Activated CD4-positive, alpha-beta T cell treated with anti-CD3 and anti-CD28 coated beads, Interleukin-2, amount 50 U/mL, for 16 hours (primary cell): ENCODE results near the gene LDLRAD1.
"Not testable (repeated sequence)": the region's sequence is repeated elsewhere in the genome, so short reads cannot be mapped to it uniquely, and the experiment has no call there.

Experiments used
- DNase-seq: peaks from one replicate; pipeline ENCODE4 v3.0.0-alpha.2; 2020

Gene LDLRAD1

GRCh38 chr1:54017979-54018378 is at the start of gene LDLRAD1:
LDLRAD1 (minus strand) TSS chr1:54018186; CDS start chr1:54018112, 74 bp downstream.
- no peak for DNase-seq

- DNase-seq: no peak
Measured at GRCh38 chr1:54064299-54064698, 46.3 kb upstream of the LDLRAD1 start.

GRCh38 chr1:54054438-54054749 is 36.4 kb upstream of the LDLRAD1 start:
- peak; percentile 5 for DNase-seq

DNA sequence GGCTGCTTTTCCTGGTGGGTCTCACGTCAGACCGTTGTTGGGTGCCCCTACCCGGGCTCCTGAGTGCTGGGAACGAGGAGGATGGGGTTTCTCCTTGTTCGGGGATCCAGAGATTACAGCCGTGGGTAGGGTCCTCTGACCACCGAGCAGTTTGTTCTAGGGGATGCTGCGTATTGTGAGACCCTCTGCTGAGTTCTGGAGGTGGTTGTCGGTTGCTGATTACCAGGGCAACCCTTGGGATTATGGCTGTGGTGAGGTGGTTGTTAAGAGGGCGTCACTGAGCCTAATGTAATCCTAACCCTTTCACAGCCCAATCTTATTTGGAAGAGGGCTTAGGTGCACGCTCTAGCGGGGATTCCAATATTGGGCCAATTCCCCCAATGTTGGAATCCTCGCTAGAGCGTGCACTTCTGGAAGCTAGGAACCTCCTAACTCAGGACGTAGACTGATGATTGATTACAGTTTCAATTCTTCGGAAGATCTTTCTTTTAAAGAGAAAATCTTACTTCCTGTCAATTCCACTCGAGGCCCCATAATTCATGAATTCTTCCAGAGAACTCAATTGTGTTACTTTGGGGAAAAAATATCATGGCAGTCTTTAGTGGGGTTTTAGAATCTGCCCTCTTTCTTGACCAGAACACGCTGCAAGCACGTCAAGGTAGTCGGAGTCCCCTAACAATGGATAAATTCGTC is 35.9 kb upstream of the LDLRAD1 start:
- peak; percentile 7 for DNase-seq

DNA sequence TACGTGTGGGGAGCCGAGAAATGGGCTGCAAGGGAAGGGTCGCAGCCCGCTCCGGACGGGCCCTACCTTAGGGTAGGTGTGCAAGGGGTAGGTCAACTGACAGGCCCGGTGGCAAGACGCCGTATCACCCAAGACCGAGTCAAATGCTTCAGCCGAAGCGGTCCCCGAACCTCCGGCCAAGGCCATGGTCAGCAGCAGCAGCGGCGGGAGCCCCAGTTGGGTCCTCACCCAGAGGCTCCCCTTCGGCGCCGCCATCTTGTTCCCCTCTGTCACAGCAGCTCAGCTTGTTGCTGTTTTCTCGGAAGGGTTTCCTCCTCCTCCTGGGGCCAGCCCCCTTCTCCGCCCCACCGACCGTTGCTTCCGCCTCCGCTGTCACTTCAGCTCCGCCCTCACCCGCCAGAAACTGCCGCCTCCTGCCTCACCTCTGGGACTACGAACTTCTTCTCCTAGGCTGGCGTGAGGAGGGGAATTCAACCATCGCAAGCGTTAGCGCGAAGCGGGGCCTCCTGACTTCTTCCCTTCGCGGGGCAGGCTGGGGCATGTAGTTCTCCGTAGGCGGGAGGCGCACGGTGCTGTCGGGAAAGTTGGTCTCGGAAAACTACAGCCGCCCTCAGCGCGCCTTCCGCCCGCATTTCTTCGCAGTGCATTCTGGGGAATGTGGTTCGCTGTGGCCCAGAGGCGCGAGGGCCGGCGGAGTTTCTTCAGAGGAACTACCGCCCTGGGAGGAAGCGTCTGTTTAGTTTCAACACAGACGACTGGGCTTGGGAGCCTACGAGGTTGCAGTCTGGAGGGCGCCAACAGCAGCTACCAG is 35.2 kb upstream of the LDLRAD1 start, which contains the start of the genes TCEANC2 and TMEM59:
Gene TCEANC2 (plus strand): TSS at position 675 of the 811 bp plus-strand sequence. CDS start 815 bp downstream, outside the sequence.
Gene TMEM59 (minus strand): TSS at position 271 of the 811 bp plus-strand sequence. CDS start 16 bp downstream, at position 255.
- DNase-seq: peak; percentile 99

DNA sequence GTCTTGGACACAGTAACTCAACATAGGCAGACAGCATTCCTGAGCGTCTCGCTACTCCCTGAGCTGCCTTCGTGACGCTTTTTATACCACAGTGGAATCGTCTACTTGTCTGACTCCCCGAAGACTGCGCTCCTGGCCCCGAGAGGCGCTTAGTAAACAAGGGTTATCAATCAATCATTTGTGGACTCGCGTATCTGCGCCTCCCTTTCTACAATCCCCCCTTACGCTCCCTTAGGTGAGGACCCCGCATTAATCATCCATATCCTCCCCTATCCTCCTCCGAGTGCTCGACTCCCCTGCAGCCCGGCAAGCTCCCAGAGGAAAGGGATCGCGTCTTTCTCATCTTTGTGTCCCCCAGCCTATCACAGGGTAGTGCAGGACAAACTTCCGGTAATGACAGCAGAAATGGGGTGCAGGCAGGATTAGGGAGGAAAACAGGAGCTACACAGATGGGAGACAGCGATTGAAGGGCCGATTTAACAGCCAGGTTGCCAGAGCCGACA is 34.5 kb upstream of the LDLRAD1 start:
- DNase-seq: peak; percentile 48

- DNase-seq: no peak
Measured at GRCh38 chr1:54051933-54052430, 34.0 kb upstream of the LDLRAD1 start.

- DNase-seq: not testable (repeated sequence)
Measured at GRCh38 chr1:54050435-54050834, 32.4 kb upstream of the LDLRAD1 start.

DNA sequence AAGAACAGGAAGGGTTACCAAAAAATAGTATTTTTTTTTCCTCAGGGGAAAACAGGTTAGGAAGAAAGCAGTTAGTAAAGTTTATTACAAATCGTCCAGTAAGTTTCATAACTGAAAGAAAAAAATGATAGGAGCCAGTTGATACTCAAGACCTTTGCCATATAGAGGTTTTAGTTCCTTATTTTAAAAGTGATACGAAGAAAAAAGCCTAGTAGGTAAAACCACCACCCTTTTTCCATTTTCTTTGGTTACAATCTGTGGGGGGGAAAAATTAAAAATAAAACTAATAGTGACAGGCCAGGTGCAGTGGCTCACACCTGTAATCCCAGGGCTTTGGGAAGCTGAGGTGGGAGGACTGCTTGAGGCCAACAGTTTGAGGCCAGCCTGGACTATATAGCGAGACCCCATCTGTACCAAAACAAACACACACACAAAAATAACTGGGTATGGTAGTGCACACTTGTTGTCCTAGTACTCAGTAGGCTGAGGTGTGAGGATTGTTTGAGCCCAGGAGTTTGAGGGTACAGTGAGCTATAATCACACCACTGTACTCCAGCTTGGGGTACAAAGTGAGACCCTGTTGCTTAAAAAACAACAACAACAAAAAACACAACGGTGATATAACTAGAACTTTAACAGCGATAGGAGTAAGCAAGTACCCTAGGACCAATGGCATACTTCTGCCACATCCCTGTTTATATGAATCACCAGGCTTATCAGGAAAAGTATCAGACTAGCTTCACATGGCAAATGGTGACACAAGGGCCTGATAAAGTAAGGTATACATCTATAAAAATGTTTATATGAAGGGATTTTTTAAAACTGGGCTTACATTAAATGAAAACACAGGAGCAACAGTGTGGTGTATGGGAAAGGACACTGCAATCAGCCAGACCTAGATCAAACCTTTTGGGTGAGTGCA is 29.7 kb upstream of the LDLRAD1 start:
- no peak for DNase-seq

- DNase-seq: no peak
Measured at GRCh38 chr1:54046671-54047383, 28.8 kb upstream of the LDLRAD1 start.

DNA sequence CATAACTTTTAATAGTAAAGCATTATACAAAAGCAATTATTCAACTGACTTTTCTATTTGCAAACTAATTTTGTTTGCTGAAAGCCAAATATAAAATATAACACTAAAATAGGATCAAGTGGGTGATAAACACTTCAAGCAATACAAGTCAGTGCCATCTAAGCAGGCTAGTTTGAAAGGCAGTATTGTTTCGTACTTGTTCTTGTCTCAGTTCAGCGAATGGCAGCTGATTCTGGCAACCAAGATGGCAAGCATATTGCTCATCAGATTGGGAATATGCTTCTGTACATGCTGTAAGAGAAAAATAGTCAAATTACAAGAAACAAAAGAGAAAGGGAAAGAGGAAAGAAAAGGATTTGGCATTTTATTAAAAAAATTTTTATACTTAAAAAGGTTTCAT is 27.5 kb upstream of the LDLRAD1 start:
- no peak for DNase-seq

GRCh38 chr1:54041806-54042205 is 23.8 kb upstream of the LDLRAD1 start:
- no peak for DNase-seq

DNA sequence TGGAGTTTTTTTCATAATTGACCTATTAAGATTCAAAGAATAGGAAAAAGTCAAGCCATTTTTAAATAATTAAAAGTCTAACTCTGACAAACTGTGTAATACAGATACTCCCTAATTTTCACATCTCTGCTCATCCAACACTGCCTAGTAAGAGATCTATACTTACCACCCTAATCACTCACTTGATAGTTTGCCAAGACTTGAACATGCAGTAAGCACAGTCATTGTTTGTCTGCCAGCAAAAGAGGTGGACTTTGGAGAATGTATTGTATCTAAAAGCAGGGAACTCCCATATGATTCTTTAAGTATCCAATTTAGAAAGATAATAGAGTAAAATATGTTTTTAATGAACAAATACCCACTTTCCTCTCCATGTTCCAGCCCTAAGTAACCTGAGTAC is 19.5 kb upstream of the LDLRAD1 start:
- no peak for DNase-seq

DNA sequence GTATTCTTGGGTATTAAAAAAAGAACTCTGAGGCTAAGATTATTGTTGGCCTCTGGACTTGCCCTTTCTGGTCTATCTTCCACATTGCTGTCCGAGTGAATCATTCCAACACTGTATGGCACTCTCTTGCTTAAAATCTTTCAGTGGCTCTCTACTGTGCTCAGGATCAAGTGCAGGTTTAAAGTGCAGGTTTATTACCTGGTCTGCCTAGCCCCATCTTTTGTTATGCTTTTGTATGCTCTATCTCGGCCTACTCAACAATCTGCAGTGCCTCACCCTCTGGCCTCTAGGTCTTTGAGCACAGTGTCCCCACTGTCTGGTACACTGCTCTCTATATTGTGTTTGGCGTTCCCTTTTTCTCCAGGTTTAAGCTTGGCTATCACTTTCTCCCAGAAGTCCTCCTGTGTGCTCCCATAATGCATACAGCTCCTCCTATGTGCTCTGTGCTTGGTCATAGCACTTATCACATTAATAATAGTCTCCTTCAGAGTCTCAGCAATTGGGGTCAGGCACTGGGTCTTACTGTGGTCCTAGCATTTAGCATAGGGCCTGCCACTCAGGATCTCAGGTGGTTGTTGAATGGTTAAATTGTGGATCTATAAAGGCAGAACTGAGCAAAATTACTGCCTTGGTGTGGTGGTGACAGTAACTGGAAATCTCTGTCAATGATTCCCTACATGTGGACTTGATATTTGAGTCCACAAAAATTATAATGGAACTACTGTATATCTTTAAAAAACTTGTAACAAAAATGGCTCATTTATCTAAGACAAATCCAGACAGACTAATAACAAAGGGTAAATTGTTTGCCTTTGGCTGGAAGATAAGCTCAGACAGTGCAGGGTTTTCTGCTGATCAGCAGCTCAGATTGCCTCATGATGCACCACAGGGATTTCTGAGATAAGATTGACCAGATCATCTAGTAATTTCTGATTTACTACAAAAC is 10.6 kb upstream of the LDLRAD1 start:
- DNase-seq: no peak

GRCh38 chr1:54027848-54028247 is 9.9 kb upstream of the LDLRAD1 start:
- DNase-seq: no peak

GRCh38 chr1:54024811-54025210 is 6.8 kb upstream of the LDLRAD1 start:
- DNase-seq: not testable (repeated sequence)

GRCh38 chr1:54024358-54024757 is 6.4 kb upstream of the LDLRAD1 start:
- DNase-seq: no peak

- not testable (repeated sequence) for DNase-seq
Measured at GRCh38 chr1:54019562-54020176, 1.7 kb upstream of the LDLRAD1 start.

DNA sequence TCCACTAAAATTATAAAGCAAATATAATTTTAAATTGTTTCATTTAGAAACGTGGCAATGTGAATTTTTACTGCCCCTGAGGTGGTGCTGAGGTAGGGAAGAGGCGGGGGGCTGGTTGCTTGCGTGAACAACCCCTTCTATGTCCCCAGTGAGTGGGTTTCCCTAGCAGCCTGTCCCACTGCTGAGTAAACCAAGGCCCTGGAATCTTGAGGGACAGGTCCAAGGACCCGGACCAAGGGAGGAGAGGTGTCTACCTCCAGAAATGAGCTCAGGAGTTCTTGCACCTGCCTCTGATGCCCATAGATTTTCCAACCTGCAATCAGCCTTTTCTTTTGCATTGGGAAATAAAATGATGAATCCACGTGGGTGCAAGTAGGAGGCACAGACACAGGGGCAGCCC is 649 bp upstream of the LDLRAD1 start:
- no peak for DNase-seq
